OCI-LY1 (cell line): Measurements from ENCODE around the gene POLE2.

ENCODE experiments used
- H2AFZ ChIP-seq: fragments of 200-600 bp; sonication (generic), shearing (Covaris generic); 2 replicates; pipeline ENCODE4 v1.6.0; 2014; ENCODE audit warnings: antibody characterized with exemption, mild to moderate bottlenecking, low read length
- H3F3A ChIP-seq: fragments of 200-600 bp; sonication (generic), shearing (Covaris generic); 2 replicates; pipeline ENCODE4 v1.6.0; 2014; ENCODE audit warnings: mild to moderate bottlenecking, antibody characterized with exemption, low read length, moderate library complexity; ENCODE audit not compliant: insufficient read depth
- H3K27ac ChIP-seq: fragments of 200-600 bp; sonication (generic); 2 replicates; pipeline ENCODE4 v1.5.1; 2014; ENCODE audit warnings: low read length, mixed run types, mild to moderate bottlenecking, low read depth; ENCODE audit not compliant: poor library complexity, severe bottlenecking
- H3K27me3 ChIP-seq: fragments of 200-600 bp; sonication (generic); 2 replicates; pipeline ENCODE4 v1.6.0; 2014; ENCODE audit warnings: antibody characterized with exemption, mild to moderate bottlenecking, low read length, moderate library complexity; ENCODE audit not compliant: insufficient read depth
- H3K36me3 ChIP-seq: fragments of 200-600 bp; sonication (generic); 2 replicates; pipeline ENCODE4 v1.6.1; 2014; ENCODE audit warnings: mild to moderate bottlenecking, antibody characterized with exemption, low read length, moderate library complexity, mixed read lengths; ENCODE audit not compliant: insufficient read depth
- H3K4me1 ChIP-seq: fragments of 200-600 bp; sonication (generic); 2 replicates; pipeline ENCODE4 v1.5.1; 2014; ENCODE audit warnings: mild to moderate bottlenecking, low read length, moderate library complexity; ENCODE audit not compliant: insufficient read depth, severe bottlenecking
- H3K4me2 ChIP-seq: fragments of 200-600 bp; sonication (generic), shearing (Covaris generic); 2 replicates; pipeline ENCODE4 v1.6.1; 2014; ENCODE audit warnings: low read length
- H3K4me3 ChIP-seq: fragments of 200-600 bp; sonication (generic); 2 replicates; pipeline ENCODE4 v1.5.1; 2014; ENCODE audit warnings: low read length, low read depth, mild to moderate bottlenecking, mixed read lengths; ENCODE audit not compliant: poor library complexity, severe bottlenecking
- H3K79me2 ChIP-seq: fragments of 200-600 bp; shearing (Covaris generic); 2 replicates; pipeline ENCODE4 v1.6.1; 2016; ENCODE audit warnings: mixed run types, low read length, mixed read lengths; ENCODE audit not compliant: insufficient read depth
- H3K9ac ChIP-seq: fragments of 200-600 bp; sonication (generic), shearing (Covaris generic); 2 replicates; pipeline ENCODE4 v1.6.1; 2014; ENCODE audit warnings: mild to moderate bottlenecking, low read length, mixed read lengths
- H3K9me2 ChIP-seq: fragments of 200-600 bp; sonication (generic), shearing (Covaris generic); 2 replicates; pipeline ENCODE4 v1.6.1; 2014; ENCODE audit warnings: low read depth, mild to moderate bottlenecking, low read length, mixed read lengths
- H3K9me3 ChIP-seq: fragments of 200-600 bp; shearing (Covaris generic); 2 replicates; pipeline ENCODE4 v1.6.1; 2014; ENCODE audit warnings: low read length, mixed read lengths
- H4K20me1 ChIP-seq: fragments of 200-600 bp; sonication (generic), shearing (Covaris generic); 2 replicates; pipeline ENCODE4 v1.6.0; 2016; ENCODE audit warnings: mild to moderate bottlenecking, low read length; ENCODE audit not compliant: insufficient read depth
- CTCF ChIP-seq: fragments of 200-600 bp; sonication (generic), shearing (Covaris generic); IDR thresholded peaks from 2 replicates; pipeline ENCODE4 v1.5.1; 2017; ENCODE audit warnings: mild to moderate bottlenecking, antibody characterized with exemption, low read length, moderate library complexity, mixed read lengths
- EZH2 ChIP-seq: fragments of 200-600 bp; sonication (generic), shearing (Covaris generic); IDR thresholded peaks from 2 replicates; pipeline ENCODE4 v1.8.0; 2017; ENCODE audit warnings: borderline replicate concordance, mixed run types, mild to moderate bottlenecking, antibody characterized with exemption, low read length, moderate library complexity, mixed read lengths

Gene POLE2

GRCh38 chr14:49594347-49595091 lies 93.5 kb downstream of the POLE2 start:
- Histone ChIP-seq H3K9ac (no peak overlapping the region), H2AFZ (no peak overlapping the region), H3K79me2 (peaks cover 7% of the 10 kb centered on the region), H3F3A (no peaks in the 10 kb centered on the region), H3K4me2 (no peak overlapping the region), H3K36me3 (no peaks in the 10 kb centered on the region), H4K20me1 (no peaks in the 10 kb centered on the region), H3K4me1 (peaks cover 15% of the 10 kb centered on the region), H3K9me2 (no peaks in the 10 kb centered on the region), H3K27ac (no peak overlapping the region), H3K27me3 (no peaks in the 10 kb centered on the region), H3K9me3 (no peaks in the 10 kb centered on the region), H3K4me3 (no peak overlapping the region)
- TF ChIP-seq EZH2: no peak
- no peak for TF ChIP-seq CTCF
